ENCODE measurements around the gene SH3TC1.

Gene SH3TC1

DNA sequence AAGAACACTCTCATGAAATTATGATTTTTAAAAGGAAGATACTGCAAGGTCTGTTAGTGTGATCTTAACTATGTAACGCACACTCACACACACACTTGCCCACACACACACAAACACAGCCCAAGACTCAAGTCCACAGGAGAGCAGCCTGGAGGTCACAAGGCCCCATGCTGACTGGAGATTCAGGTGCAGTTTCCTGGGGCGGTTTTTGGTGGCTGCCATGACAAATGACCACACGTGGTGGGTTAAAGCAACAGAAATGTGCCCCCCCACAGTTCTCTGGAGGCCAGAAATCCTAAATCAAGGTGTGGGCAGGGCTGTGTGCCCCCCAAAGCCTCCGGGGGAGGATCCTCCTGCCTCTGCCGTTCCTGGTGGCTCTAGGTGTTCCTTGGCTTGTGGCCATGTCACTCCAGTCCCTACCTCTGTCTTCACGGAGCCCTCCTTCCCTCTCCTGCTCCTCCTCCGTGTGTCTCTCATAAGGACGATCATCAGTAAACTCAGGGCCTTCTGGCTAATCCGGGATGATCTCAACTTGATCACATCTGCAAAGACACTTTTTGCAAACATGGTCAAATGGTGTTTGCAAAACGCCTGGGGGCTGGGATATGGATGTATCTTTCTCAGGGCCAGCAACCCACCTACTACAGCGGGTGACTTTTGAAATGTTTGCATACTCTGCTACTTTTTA, 60.8 kb downstream of the SH3TC1 start:
- Histone ChIP-seq H3K27me3 (ENCODE audit: insufficient read depth, low read length) (no peaks in the 10 kb centered on the region), H3K27ac (ENCODE audit: low read length) (no peak overlapping the region), H3K36me3 (ENCODE audit: insufficient read depth, low read depth, low read length) (no peaks in the 10 kb centered on the region), H3K4me1 (ENCODE audit: insufficient read depth, low read length) (no peaks in the 10 kb centered on the region), H3K9ac (ENCODE audit: low read depth, low read length) (no peak overlapping the region), H3K9me3 (ENCODE audit: insufficient read depth, low read depth, low read length) (no peaks in the 10 kb centered on the region), H3K4me3 (ENCODE audit: low read length) (no peak overlapping the region)

DNA sequence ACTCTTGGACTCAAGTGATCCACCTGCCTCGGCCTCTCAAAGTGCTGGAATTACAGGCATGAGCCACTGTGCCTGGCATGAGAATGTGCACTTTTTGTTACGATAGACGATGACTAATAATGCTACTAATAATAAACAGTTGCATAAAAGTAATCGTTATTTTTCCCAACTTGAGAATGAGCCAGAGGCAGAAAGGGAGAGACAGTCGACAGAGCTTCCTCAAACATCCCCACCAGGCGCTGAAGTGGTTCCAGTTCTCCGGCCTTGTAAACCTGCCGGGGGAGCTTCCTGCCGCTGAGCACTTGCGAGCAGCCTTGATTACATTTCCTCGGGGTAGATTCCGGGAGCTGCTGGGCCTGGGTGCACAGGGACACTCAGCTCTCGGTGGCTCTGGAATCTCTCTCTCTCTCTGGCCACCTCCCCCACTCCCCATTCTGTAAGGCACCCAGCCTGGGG, 61.6 kb downstream of the SH3TC1 start:
- Histone ChIP-seq H3K4me1 (ENCODE audit: insufficient read depth, low read length) (no peaks in the 10 kb centered on the region), H3K36me3 (ENCODE audit: insufficient read depth, low read depth, low read length) (no peaks in the 10 kb centered on the region), H3K9me3 (ENCODE audit: insufficient read depth, low read depth, low read length) (no peaks in the 10 kb centered on the region), H3K4me3 (ENCODE audit: low read length) (no peak overlapping the region), H3K27me3 (ENCODE audit: insufficient read depth, low read length) (no peaks in the 10 kb centered on the region), H3K27ac (ENCODE audit: low read length) (no peak overlapping the region), H3K9ac (ENCODE audit: low read depth, low read length) (no peak overlapping the region)

GRCh38 chr4:8261851-8262535, 62.9 kb downstream of the SH3TC1 start:
- no peak overlapping the region for H3K4me3 ChIP-seq (ENCODE audit: low read length)
- no peaks in the 10 kb centered on the region for H3K9me3 ChIP-seq (ENCODE audit: insufficient read depth, low read depth, low read length)
- no peaks in the 10 kb centered on the region for H3K4me1 ChIP-seq (ENCODE audit: insufficient read depth, low read length)
- no peaks in the 10 kb centered on the region for H3K27me3 ChIP-seq (ENCODE audit: insufficient read depth, low read length)
- no peaks in the 10 kb centered on the region for H3K36me3 ChIP-seq (ENCODE audit: insufficient read depth, low read depth, low read length)
- H3K27ac ChIP-seq (ENCODE audit: low read length) = no peak overlapping the region
- H3K9ac ChIP-seq (ENCODE audit: low read depth, low read length) = no peak overlapping the region

- H3K4me1 ChIP-seq (ENCODE audit: insufficient read depth, low read length) = no peaks in the 10 kb centered on the region
- no peak overlapping the region for H3K27ac ChIP-seq (ENCODE audit: low read length)
- H3K4me3 ChIP-seq (ENCODE audit: low read length) = no peak overlapping the region
- no peaks in the 10 kb centered on the region for H3K9me3 ChIP-seq (ENCODE audit: insufficient read depth, low read depth, low read length)
- H3K9ac ChIP-seq (ENCODE audit: low read depth, low read length) = no peak overlapping the region
- no peaks in the 10 kb centered on the region for H3K36me3 ChIP-seq (ENCODE audit: insufficient read depth, low read depth, low read length)
- H3K27me3 ChIP-seq (ENCODE audit: insufficient read depth, low read length) = no peaks in the 10 kb centered on the region
These were observed 63.7 kb downstream of the SH3TC1 start for GRCh38 chr4:8262637-8263322.

- Histone ChIP-seq H3K27ac (ENCODE audit: low read length) (no peak overlapping the region), H3K9me3 (ENCODE audit: insufficient read depth, low read depth, low read length) (no peaks in the 10 kb centered on the region), H3K4me3 (ENCODE audit: low read length) (no peak overlapping the region), H3K36me3 (ENCODE audit: insufficient read depth, low read depth, low read length) (no peaks in the 10 kb centered on the region), H3K27me3 (ENCODE audit: insufficient read depth, low read length) (peaks cover under 1% of the 10 kb centered on the region; the same call in 1 of the 2 replicates), H3K9ac (ENCODE audit: low read depth, low read length) (no peak overlapping the region), H3K4me1 (ENCODE audit: insufficient read depth, low read length) (no peaks in the 10 kb centered on the region)
These were observed 64.3 kb downstream of the SH3TC1 start for GRCh38 chr4:8263397-8263796.

DNA sequence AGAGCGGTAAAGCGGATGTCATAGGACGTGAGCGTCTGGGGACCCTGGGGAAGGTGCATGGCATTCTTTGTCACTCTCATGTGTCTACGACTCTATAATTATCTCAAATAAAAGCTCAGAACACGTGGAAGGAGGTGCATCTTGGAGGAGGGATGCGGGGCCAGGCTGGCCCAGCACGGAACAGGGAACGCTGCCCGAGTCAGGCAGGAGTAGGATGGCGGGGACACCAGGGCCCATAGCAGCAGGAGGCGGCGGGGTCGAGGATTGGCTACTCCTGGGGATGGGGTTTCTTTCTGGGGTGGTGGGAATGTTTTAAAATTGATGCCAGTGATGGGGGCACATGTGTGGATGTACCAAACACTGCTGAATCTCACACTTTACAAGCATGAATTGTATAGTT, 65.0 kb downstream of the SH3TC1 start:
- Histone ChIP-seq H3K9ac (ENCODE audit: low read depth, low read length) (no peak overlapping the region), H3K27ac (ENCODE audit: low read length) (no peak overlapping the region), H3K27me3 (ENCODE audit: insufficient read depth, low read length) (peaks cover 7% of the 10 kb centered on the region), H3K36me3 (ENCODE audit: insufficient read depth, low read depth, low read length) (no peaks in the 10 kb centered on the region), H3K4me1 (ENCODE audit: insufficient read depth, low read length) (no peaks in the 10 kb centered on the region), H3K9me3 (ENCODE audit: insufficient read depth, low read depth, low read length) (no peaks in the 10 kb centered on the region), H3K4me3 (ENCODE audit: low read length) (no peak overlapping the region)

GRCh38 chr4:8265171-8265929, 66.3 kb downstream of the SH3TC1 start:
- no peaks in the 10 kb centered on the region for H3K9me3 ChIP-seq (ENCODE audit: insufficient read depth, low read depth, low read length)
- H3K4me3 ChIP-seq (ENCODE audit: low read length) = no peak overlapping the region
- peaks cover 17% of the 10 kb centered on the region for H3K27me3 ChIP-seq (ENCODE audit: insufficient read depth, low read length)
- no peaks in the 10 kb centered on the region for H3K4me1 ChIP-seq (ENCODE audit: insufficient read depth, low read length)
- no peaks in the 10 kb centered on the region for H3K36me3 ChIP-seq (ENCODE audit: insufficient read depth, low read depth, low read length)
- no peak overlapping the region for H3K9ac ChIP-seq (ENCODE audit: low read depth, low read length)
- no peak overlapping the region for H3K27ac ChIP-seq (ENCODE audit: low read length)

GRCh38 chr4:8266088-8266487, 67.0 kb downstream of the SH3TC1 start:
- Histone ChIP-seq H3K36me3 (ENCODE audit: insufficient read depth, low read depth, low read length) (no peaks in the 10 kb centered on the region), H3K27ac (ENCODE audit: low read length) (no peak overlapping the region), H3K4me1 (ENCODE audit: insufficient read depth, low read length) (no peaks in the 10 kb centered on the region), H3K27me3 (ENCODE audit: insufficient read depth, low read length) (peaks cover 24% of the 10 kb centered on the region), H3K9me3 (ENCODE audit: insufficient read depth, low read depth, low read length) (no peaks in the 10 kb centered on the region), H3K9ac (ENCODE audit: low read depth, low read length) (no peak overlapping the region), H3K4me3 (ENCODE audit: low read length) (no peak overlapping the region)

DNA sequence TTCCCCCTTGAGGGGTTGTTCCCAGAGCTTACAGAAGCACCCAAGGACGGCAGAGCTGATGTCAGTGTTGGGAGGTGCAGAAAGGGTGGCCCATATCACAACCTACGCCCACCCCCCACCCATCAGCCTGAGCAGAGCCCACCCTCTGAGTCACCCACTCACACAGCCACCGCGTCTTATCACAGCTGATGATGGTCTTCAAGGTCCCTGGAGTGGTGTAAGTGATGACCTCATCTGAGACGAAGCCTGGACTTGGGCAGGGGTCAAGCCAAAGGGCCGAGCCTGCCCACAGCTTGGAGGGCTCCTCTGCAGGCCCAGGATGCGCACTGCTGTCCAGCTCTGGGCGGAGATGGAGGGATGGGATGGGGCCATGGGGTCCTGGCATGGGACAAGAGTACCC, 67.4 kb downstream of the SH3TC1 start:
- Histone ChIP-seq H3K36me3 (ENCODE audit: insufficient read depth, low read depth, low read length) (no peaks in the 10 kb centered on the region), H3K27ac (ENCODE audit: low read length) (no peak overlapping the region)

GRCh38 chr4:8267077-8267476, 68.0 kb downstream of the SH3TC1 start:
- no peaks in the 10 kb centered on the region for H3K4me1 ChIP-seq (ENCODE audit: insufficient read depth, low read length)

More for the DNA sequence above, 67.4 kb downstream of the SH3TC1 start:
- Histone ChIP-seq H3K4me1 (ENCODE audit: insufficient read depth, low read length) (no peaks in the 10 kb centered on the region), H3K27me3 (ENCODE audit: insufficient read depth, low read length) (peaks cover 28% of the 10 kb centered on the region), H3K4me3 (ENCODE audit: low read length) (no peak overlapping the region), H3K9ac (ENCODE audit: low read depth, low read length) (no peak overlapping the region), H3K9me3 (ENCODE audit: insufficient read depth, low read depth, low read length) (no peaks in the 10 kb centered on the region)

GRCh38 chr4:8268211-8268610, 69.1 kb downstream of the SH3TC1 start:
- no peak overlapping the region for H3K4me3 ChIP-seq (ENCODE audit: low read length)
- H3K27me3 ChIP-seq (ENCODE audit: insufficient read depth, low read length) = peaks cover 36% of the 10 kb centered on the region

More at GRCh38 chr4:8267077-8267476, 68.0 kb downstream of the SH3TC1 start:
- Histone ChIP-seq H3K27me3 (ENCODE audit: insufficient read depth, low read length) (peaks cover 34% of the 10 kb centered on the region), H3K4me3 (ENCODE audit: low read length) (no peak overlapping the region), H3K27ac (ENCODE audit: low read length) (no peak overlapping the region), H3K9me3 (ENCODE audit: insufficient read depth, low read depth, low read length) (no peaks in the 10 kb centered on the region), H3K36me3 (ENCODE audit: insufficient read depth, low read depth, low read length) (no peaks in the 10 kb centered on the region), H3K9ac (ENCODE audit: low read depth, low read length) (no peak overlapping the region)

More at GRCh38 chr4:8268211-8268610, 69.1 kb downstream of the SH3TC1 start:
- Histone ChIP-seq H3K9ac (ENCODE audit: low read depth, low read length) (no peak overlapping the region), H3K36me3 (ENCODE audit: insufficient read depth, low read depth, low read length) (no peaks in the 10 kb centered on the region), H3K4me1 (ENCODE audit: insufficient read depth, low read length) (no peaks in the 10 kb centered on the region), H3K27ac (ENCODE audit: low read length) (no peak overlapping the region), H3K9me3 (ENCODE audit: insufficient read depth, low read depth, low read length) (no peaks in the 10 kb centered on the region)

Data from iPS-20b (cell line).